Small intestine (tissue), 7 donors: ENCODE data around the gene UNC5C. TPM values are rescaled to one million over a fixed set of nuclear protein-coding genes. Genes with fewer than 3 reads are reported as not detected.

Experiments used
- DNase-seq, 2 donors: peaks; one replicate each; pipeline versions ENCODE4 v3.0.0 to v3.0.0-alpha.2; 2013
- FAIRE-seq: peaks from 2 replicates; lab custom pipeline; 2012; peaks lifted over from hg19 to GRCh38; lab: Jason Lieb, UNC
- H3K27ac ChIP-seq, 3 donors: one replicate each; pipeline ENCODE4 v1.5.1; 2013; ENCODE audit warnings: low read length in 2 of 3, mild to moderate bottlenecking in 2 of 3, control low read depth in 1 of 3, inconsistent platforms in 1 of 3, low read depth in 1 of 3, moderate library complexity in 1 of 3
- H3K27me3 ChIP-seq, 3 donors: one replicate each; pipeline ENCODE4 v1.6.1; 2013; ENCODE audit warnings: low read length in 3 of 3, inconsistent platforms in 1 of 3; ENCODE audit not compliant: control insufficient read depth in 3 of 3, insufficient read depth in 3 of 3
- H3K36me3 ChIP-seq, 3 donors: one replicate each; pipeline ENCODE4 v1.6.1; 2013; ENCODE audit warnings: low read length in 3 of 3, inconsistent platforms in 1 of 3, low read depth in 1 of 3, mild to moderate bottlenecking in 1 of 3, moderate library complexity in 1 of 3; ENCODE audit not compliant: control insufficient read depth in 3 of 3, insufficient read depth in 2 of 3
- H3K4me1 ChIP-seq, 3 donors: one replicate each; pipeline ENCODE4 v1.6.1; 2013; ENCODE audit warnings: low read length in 2 of 3, inconsistent platforms in 1 of 3, low read depth in 1 of 3, mild to moderate bottlenecking in 1 of 3, moderate library complexity in 1 of 3; ENCODE audit not compliant: control insufficient read depth in 3 of 3, insufficient read depth in 2 of 3
- H3K4me3 ChIP-seq, 3 donors: one replicate each; pipeline ENCODE4 v1.5.1; 2013; ENCODE audit warnings: low read length in 3 of 3, control low read depth in 1 of 3, inconsistent platforms in 1 of 3, low read depth in 1 of 3, mild to moderate bottlenecking in 1 of 3, moderate library complexity in 1 of 3
- H3K9me3 ChIP-seq, 2 donors: one replicate each; pipeline ENCODE4 v1.6.1; 2013; ENCODE audit warnings: low read depth in 1 of 2, low read length in 1 of 2; ENCODE audit not compliant: control insufficient read depth in 2 of 2, insufficient read depth in 1 of 2
- WGBS, 3 donors: extraction: QIAGEN DNeasy Blood & Tissue Kit; methylation state at CpG; one replicate each; pipeline ENCODE4 v1.1.7; 2013; 5-methylcytosine and 5-hydroxymethylcytosine counted together
- polyA plus RNA-seq, 4 donors: library from polyadenylated mRNA; stranded (reverse) in 3 of 4; unstranded in 1 of 4; fragments of 200-250 nt in 3 of 4; fragments of 120-200 nt in 1 of 4; gene quantifications; one replicate each; pipeline versions ENCODE4 v1.2.1 to v1.2.3, GENCODE V29; 2013
- donor health status: healthy with polysubstance abuse.
- donor health status: control.
- donor health status: control.
- donor health status: Bipolar disorder and iron deficiency.
- donor health status: healthy.

Gene UNC5C
- polyA plus RNA-seq, 4 donors, result under 0.01 to 2.9 (median 1.1) TPM; not detected in 1

DNA sequence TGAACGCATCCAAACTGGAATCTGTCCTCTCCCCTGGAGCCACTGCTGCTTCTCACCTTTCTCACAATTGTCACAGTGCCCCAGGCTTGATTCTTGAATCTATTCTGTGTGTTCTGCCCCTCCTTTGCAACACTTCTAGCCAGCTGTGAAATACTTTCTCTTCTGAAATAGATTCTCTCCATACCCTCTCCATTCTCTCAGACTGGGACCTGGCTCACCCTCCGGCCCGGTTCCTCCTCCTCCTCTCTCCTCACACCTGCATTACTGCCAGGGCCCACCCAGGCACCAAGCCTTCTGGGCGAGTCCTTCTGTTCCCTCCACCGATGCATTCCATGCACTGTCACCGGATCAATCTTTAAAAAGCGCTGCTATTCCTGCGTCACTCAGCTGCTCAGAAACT is 336.1 kb downstream of the UNC5C start:
- Histone ChIP-seq H3K9me3 (no peaks in the 10 kb centered on the region), H3K27ac (no peak overlapping the region), H3K36me3 (no peaks in the 10 kb centered on the region), H3K4me1 (no peaks in the 10 kb centered on the region), H3K27me3 (peaks cover 0 to 7% (median 0%) of the 10 kb centered on the region in 3 donors), H3K4me3 (no peak overlapping the region)
- DNase-seq (no peak), FAIRE-seq (no peak)
- 48 to 67% (median 50%) methylated on average over 8 of the region's 8 CpGs for WGBS, 3 donors

DNA sequence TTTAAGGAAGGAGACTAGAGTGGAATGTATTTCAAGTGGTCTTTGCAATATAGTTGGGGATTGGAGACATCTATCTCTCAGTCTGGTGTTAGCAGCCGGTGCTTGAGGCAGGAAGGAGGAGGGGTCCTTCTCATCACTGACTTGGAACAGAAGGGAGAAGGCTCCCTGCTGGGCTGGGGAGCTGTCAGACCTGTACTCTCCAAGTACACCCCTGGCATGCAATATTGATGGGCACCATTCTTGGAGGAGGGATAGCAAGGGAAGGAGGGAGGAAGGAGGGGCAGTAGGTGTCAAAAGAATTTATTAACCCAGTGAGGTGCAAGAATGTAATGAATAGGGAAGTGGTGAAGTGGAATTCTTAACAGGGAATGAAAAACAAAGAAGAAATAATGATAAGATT is 338.8 kb downstream of the UNC5C start:
- no peak for DNase-seq
- no peak for FAIRE-seq
- Histone ChIP-seq H3K4me1 (no peaks in the 10 kb centered on the region), H3K4me3 (no peak overlapping the region), H3K9me3 (no peaks in the 10 kb centered on the region), H3K36me3 (no peaks in the 10 kb centered on the region), H3K27me3 (peaks cover 0 to 7% (median 0%) of the 10 kb centered on the region in 3 donors), H3K27ac (no peak overlapping the region)
- WGBS, 3 donors, result 62 to 79% (median 71%) methylated on average over 1 of the region's 1 CpG

DNA sequence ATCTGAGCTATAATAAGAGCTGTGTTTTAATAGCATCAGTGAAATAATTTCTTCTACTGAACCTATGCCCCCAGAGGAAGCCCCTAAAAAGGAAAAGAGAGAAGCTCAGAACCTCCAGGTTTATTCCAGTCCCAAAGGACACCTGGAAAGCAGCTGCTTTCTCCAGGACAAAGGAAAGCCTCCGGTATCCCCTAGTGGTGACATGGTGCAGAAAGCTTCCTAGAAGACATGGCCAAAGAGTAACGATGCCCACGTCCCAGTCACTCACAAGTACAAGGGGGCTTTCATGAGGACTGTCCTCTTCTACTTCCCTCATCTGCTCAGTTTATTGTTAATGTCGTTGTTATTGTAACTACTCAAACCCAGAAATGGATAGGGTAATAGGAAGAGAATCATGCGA is 343.9 kb downstream of the UNC5C start:
- Histone ChIP-seq H3K36me3 (no peaks in the 10 kb centered on the region), H3K27ac (no peak overlapping the region), H3K4me1 (no peaks in the 10 kb centered on the region), H3K9me3 (no peaks in the 10 kb centered on the region), H3K27me3 (no peaks in the 10 kb centered on the region), H3K4me3 (no peak overlapping the region)
- DNase-seq (no peak), FAIRE-seq (no peak)
- 27 to 44% (median 29%) methylated on average over 5 of the region's 5 CpGs for WGBS, 3 donors

DNA sequence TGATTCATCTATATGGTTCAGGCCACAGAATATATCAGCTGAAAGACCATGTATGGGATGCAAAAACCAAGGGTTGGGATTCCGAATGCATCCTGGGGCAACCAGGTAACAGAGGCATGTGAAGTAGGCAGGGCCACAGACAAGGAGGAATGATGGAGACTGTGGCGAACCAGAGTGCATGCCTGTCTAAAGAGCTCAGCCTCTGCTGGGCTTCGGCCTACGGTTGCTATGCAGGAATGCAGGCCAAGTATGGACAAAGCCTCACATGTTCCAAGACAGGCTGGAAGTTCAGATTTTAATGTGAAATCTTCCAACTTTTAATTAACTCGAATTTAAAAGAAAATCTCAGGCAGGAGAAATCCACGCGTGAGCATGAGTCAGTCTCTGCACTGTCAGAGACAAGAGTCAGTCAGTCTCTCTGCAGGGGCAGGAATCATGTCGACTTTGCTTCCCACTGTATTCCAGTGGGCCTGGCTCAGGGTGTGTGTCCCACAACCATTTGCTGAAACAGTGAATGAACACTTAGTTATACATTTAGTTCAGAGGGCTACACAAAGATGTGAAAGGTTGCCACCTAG is 344.4 kb downstream of the UNC5C start:
- Histone ChIP-seq H3K4me1 (no peaks in the 10 kb centered on the region), H3K36me3 (no peaks in the 10 kb centered on the region), H3K27ac (no peak overlapping the region), H3K27me3 (no peaks in the 10 kb centered on the region), H3K9me3 (no peaks in the 10 kb centered on the region), H3K4me3 (no peak overlapping the region)
- no peak for FAIRE-seq
- no peak for DNase-seq
- 75 to 78% (median 77%) methylated on average over 8 of the region's 8 CpGs for WGBS, 3 donors

DNA sequence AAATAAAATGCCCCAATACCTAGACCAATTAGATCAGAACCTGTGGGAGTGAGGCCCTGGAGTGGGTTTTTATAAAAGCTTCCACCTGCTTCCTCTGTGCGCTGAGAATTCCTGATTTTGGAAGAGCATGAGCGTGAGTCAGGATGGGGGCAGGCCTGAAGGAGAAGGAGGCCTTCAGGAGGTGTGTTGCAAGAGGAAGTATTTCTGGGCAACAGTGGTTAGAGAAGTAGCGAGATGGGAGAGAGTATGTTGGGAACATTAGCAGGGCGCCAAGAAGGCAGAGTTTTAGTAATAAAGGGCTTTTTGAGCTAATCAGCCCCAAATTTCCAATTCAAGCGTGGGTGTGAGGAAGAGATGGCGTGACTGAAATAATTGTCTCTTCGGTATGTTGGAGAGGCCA is 349.8 kb downstream of the UNC5C start:
- Histone ChIP-seq H3K4me3 (no peak overlapping the region), H3K27ac (no peak overlapping the region), H3K9me3 (no peaks in the 10 kb centered on the region), H3K27me3 (no peaks in the 10 kb centered on the region), H3K4me1 (no peaks in the 10 kb centered on the region), H3K36me3 (no peaks in the 10 kb centered on the region)
- DNase-seq (no peak), FAIRE-seq (no peak)
- 90 to 93% (median 90%) methylated on average over 7 of the region's 7 CpGs for WGBS, 3 donors

DNA sequence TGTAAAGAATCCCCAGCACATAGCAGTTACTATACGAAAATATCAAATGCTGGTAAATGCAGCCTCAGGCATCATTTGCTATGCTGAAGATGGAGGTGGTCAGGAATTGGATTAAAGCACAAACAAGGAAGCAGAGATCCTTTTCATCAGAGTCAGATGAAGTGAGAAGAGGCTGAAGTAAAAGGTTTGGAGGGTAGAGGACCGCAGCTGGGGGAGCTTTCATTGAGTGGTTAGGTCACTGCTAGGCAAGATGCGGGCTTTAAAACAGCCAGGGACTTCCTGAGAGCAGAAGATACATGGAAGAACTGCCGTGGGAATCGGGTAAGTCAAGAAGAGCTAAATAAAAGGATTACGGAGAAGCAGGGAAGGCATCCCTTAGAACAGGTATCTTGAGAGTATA is 351.4 kb downstream of the UNC5C start:
- DNase-seq (no peak), FAIRE-seq (no peak)
- no peaks in the 10 kb centered on the region for H3K9me3 ChIP-seq
- H3K36me3 ChIP-seq, result no peaks in the 10 kb centered on the region
- no peaks in the 10 kb centered on the region for H3K4me1 ChIP-seq
- no peaks in the 10 kb centered on the region for H3K27me3 ChIP-seq
- no peak overlapping the region for H3K4me3 ChIP-seq
- H3K27ac ChIP-seq, result no peak overlapping the region
- 73 to 78% (median 77%) methylated on average over 6 of the region's 6 CpGs for WGBS, 3 donors

DNA sequence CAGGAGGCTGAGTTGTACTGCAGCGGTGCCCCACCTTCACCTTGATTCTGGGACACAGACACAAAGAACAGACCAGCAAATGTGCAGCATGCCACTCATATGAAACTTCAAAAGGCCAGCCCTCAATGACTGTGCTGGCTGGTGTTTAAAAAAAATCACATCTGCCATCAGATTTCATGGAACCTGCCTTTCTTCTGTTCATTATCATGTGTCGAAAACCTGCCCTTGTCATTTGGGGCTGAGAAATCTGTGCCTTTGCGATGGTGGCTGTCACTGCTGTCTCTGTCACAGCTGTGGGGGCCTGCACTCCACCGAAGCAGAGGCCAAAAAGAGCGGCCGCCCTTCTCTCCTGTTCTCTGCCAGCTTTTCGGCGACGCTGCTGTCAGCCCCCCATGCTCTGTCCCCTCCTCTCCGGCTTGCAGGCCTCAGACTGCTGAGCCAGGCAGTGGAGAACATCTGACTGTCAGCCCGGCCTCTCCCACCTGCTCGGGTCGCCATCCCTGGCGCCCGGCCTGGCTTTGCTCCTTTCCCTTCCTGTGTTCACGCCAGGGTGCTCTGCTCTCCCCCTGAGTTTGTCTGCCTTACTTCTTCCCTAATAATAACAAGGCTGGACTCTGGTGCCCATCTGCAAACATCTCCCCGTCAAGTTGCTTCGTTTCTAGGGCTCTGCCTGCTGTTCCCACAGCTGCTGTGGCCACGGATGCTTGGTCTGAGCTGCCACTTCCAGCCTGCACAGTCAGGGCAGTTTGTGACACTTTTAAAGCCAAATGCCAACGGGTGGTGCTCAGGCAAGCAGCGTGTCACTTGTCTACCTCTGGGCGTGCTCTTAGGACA is 355.2 kb downstream of the UNC5C start:
- DNase-seq (no peak), FAIRE-seq (no peak)
- 75 to 82% (median 75%) methylated on average over 22 of the region's 22 CpGs for WGBS, 3 donors
- Histone ChIP-seq H3K27ac (no peak overlapping the region), H3K36me3 (no peaks in the 10 kb centered on the region), H3K4me1 (no peaks in the 10 kb centered on the region), H3K27me3 (peaks cover 0 to 2% (median 0%) of the 10 kb centered on the region in 3 donors), H3K4me3 (no peak overlapping the region), H3K9me3 (peaks cover 0 to 3% of the 10 kb centered on the region in 2 donors)

DNA sequence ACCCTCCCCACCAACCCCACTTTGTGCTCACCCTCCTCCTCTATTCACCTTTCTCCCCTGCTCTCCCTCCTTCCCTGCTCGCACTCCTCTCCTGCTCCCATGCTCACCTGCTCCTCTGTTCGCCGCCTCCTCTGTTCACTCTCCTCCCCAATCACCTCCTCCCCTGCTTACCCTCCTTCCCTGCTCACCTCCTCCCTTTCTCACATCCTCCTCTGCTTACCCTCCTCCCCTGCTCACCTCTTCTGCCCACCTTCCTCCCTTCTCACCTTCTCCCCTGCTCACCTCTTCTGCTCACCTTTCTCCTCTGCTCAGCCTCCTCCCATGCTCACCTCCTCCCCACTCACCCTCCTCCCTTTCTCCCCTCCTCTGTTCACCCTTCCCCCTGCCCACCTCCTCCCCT is 357.2 kb downstream of the UNC5C start:
- peaks cover 0 to 3% of the 10 kb centered on the region in 2 donors for H3K9me3 ChIP-seq
- FAIRE-seq, result no peak
- no peak overlapping the region for H3K4me3 ChIP-seq
- no peak overlapping the region for H3K27ac ChIP-seq
- no peaks in the 10 kb centered on the region for H3K36me3 ChIP-seq
- no peak for DNase-seq
- no peaks in the 10 kb centered on the region for H3K4me1 ChIP-seq
- H3K27me3 ChIP-seq, result peaks cover 0 to 2% (median 0%) of the 10 kb centered on the region in 3 donors
- 88 to 91% (median 89%) methylated on average over 3 of the region's 3 CpGs for WGBS, 3 donors
